Rectal smooth muscle tissue (tissue), 1 donor: Measurements from ENCODE around the gene GAGE1.
"Not testable (repeated sequence)": the region's sequence is repeated elsewhere in the genome, so short reads cannot be mapped to it uniquely, and the experiment has no call there.

ENCODE experiments used
- H3K27ac ChIP-seq: one replicate; pipeline ENCODE4 v1.7.0; 2013; ENCODE audit warnings: low read depth, low read length, inconsistent platforms
- H3K27me3 ChIP-seq: one replicate; pipeline ENCODE4 v1.7.0; 2013; ENCODE audit warnings: low read length; ENCODE audit not compliant: control insufficient read depth, insufficient read depth
- H3K36me3 ChIP-seq: one replicate; pipeline ENCODE4 v1.7.0; 2013; ENCODE audit warnings: low read length; ENCODE audit not compliant: control insufficient read depth, insufficient read depth
- H3K4me1 ChIP-seq: one replicate; pipeline ENCODE4 v1.7.0; 2013; ENCODE audit warnings: low read length; ENCODE audit not compliant: control insufficient read depth, insufficient read depth
- H3K4me3 ChIP-seq: one replicate; pipeline ENCODE4 v1.7.0; 2013; ENCODE audit warnings: low read length
- H3K9ac ChIP-seq: one replicate; pipeline ENCODE4 v1.7.0; 2013; ENCODE audit warnings: low read length

GAGE1 gene

GRCh38 chrX:49598720-49599119 is at the start of gene GAGE1:
Gene GAGE1 (plus strand): TSS chrX:49599020. CDS start chrX:49600175, 1,155 bp downstream.
- H3K27ac ChIP-seq, H3K4me1 ChIP-seq, H3K9ac ChIP-seq, H3K4me3 ChIP-seq, H3K27me3 ChIP-seq, H3K36me3 ChIP-seq: not testable (repeated sequence)

- not testable (repeated sequence) for H3K27me3 ChIP-seq, H3K36me3 ChIP-seq, H3K4me1 ChIP-seq, H3K9ac ChIP-seq, H3K27ac ChIP-seq, H3K4me3 ChIP-seq
Observed at GRCh38 chrX:49550989-49551388, 47.8 kb upstream of the GAGE1 start, which contains the start of gene GAGE12E. Gene GAGE12E (plus strand): TSS chrX:49551289. CDS start chrX:49552444, 1,155 bp downstream.

- H3K27ac ChIP-seq, H3K9ac ChIP-seq, H3K4me1 ChIP-seq, H3K36me3 ChIP-seq, H3K27me3 ChIP-seq, H3K4me3 ChIP-seq: not testable (repeated sequence)
Observed at GRCh38 chrX:49560542-49560941, 38.3 kb upstream of the GAGE1 start, which contains the start of gene GAGE12F. Gene GAGE12F (plus strand): TSS chrX:49560842. CDS start chrX:49561997, 1,155 bp downstream.

- H3K4me1 ChIP-seq, H3K27me3 ChIP-seq, H3K27ac ChIP-seq, H3K9ac ChIP-seq, H3K4me3 ChIP-seq, H3K36me3 ChIP-seq: not testable (repeated sequence)
Observed at GRCh38 chrX:49568728-49569127, 30.1 kb upstream of the GAGE1 start.

- not testable (repeated sequence) for H3K4me1 ChIP-seq, H3K4me3 ChIP-seq, H3K36me3 ChIP-seq, H3K9ac ChIP-seq, H3K27ac ChIP-seq, H3K27me3 ChIP-seq
Observed at GRCh38 chrX:49569152-49569551, 29.7 kb upstream of the GAGE1 start.

- H3K4me1 ChIP-seq, H3K4me3 ChIP-seq, H3K9ac ChIP-seq, H3K36me3 ChIP-seq, H3K27me3 ChIP-seq, H3K27ac ChIP-seq: not testable (repeated sequence)
Observed at GRCh38 chrX:49570100-49570499, 28.7 kb upstream of the GAGE1 start, which contains the start of gene GAGE12G. Gene GAGE12G (plus strand): TSS chrX:49570400. CDS start chrX:49571555, 1,155 bp downstream.

- not testable (repeated sequence) for H3K4me3 ChIP-seq, H3K9ac ChIP-seq, H3K4me1 ChIP-seq, H3K27ac ChIP-seq, H3K36me3 ChIP-seq, H3K27me3 ChIP-seq
Observed at GRCh38 chrX:49579649-49580048, 19.2 kb upstream of the GAGE1 start, which contains the start of gene GAGE12H. Gene GAGE12H (plus strand): TSS chrX:49579949. CDS start chrX:49581104, 1,155 bp downstream.

- not testable (repeated sequence) for H3K36me3 ChIP-seq, H3K4me1 ChIP-seq, H3K4me3 ChIP-seq, H3K9ac ChIP-seq, H3K27me3 ChIP-seq, H3K27ac ChIP-seq
Observed at GRCh38 chrX:49589196-49589595, 9.6 kb upstream of the GAGE1 start, which contains the start of gene GAGE2A. Gene GAGE2A (plus strand): TSS chrX:49589496. CDS start chrX:49590651, 1,155 bp downstream.

- not testable (repeated sequence) for H3K4me1 ChIP-seq, H3K9ac ChIP-seq, H3K4me3 ChIP-seq, H3K27ac ChIP-seq, H3K27me3 ChIP-seq, H3K36me3 ChIP-seq
Observed at GRCh38 chrX:49589769-49590478, 8.9 kb upstream of the GAGE1 start.

- not testable (repeated sequence) for H3K27me3 ChIP-seq, H3K4me3 ChIP-seq, H3K36me3 ChIP-seq, H3K4me1 ChIP-seq, H3K9ac ChIP-seq, H3K27ac ChIP-seq
Observed at GRCh38 chrX:49590488-49590887, 8.3 kb upstream of the GAGE1 start.

GRCh38 chrX:49610718-49611310 is 12.0 kb downstream of the GAGE1 start:
- no peak overlapping the region for H3K4me3 ChIP-seq
- no peaks in the 10 kb centered on the region for H3K27me3 ChIP-seq
- H3K36me3 ChIP-seq, result no peaks in the 10 kb centered on the region
- H3K4me1 ChIP-seq, result no peaks in the 10 kb centered on the region
- H3K27ac ChIP-seq, result no peak overlapping the region
- no peak overlapping the region for H3K9ac ChIP-seq

- no peaks in the 10 kb centered on the region for H3K27me3 ChIP-seq
- H3K27ac ChIP-seq, result no peak overlapping the region
- H3K4me1 ChIP-seq, result no peaks in the 10 kb centered on the region
- no peak overlapping the region for H3K4me3 ChIP-seq
- H3K9ac ChIP-seq, result no peak overlapping the region
- no peaks in the 10 kb centered on the region for H3K36me3 ChIP-seq
Observed at GRCh38 chrX:49618574-49618973, 19.8 kb downstream of the GAGE1 start.
